Measurements from ENCODE around the gene NIP7. TPM values are rescaled to one million over a fixed set of nuclear protein-coding genes. Genes with fewer than 3 reads are reported as not detected.
"Not testable (repeated sequence)": the region's sequence is repeated elsewhere in the genome, so short reads cannot be mapped to it uniquely, and the experiment has no call there.

The NIP7 gene
- total RNA-seq = 10 to 100 TPM in 2 of 4 donors, 1 to 10 TPM in 2; 1.8 to 17.3 (median 8.9) TPM

DNA sequence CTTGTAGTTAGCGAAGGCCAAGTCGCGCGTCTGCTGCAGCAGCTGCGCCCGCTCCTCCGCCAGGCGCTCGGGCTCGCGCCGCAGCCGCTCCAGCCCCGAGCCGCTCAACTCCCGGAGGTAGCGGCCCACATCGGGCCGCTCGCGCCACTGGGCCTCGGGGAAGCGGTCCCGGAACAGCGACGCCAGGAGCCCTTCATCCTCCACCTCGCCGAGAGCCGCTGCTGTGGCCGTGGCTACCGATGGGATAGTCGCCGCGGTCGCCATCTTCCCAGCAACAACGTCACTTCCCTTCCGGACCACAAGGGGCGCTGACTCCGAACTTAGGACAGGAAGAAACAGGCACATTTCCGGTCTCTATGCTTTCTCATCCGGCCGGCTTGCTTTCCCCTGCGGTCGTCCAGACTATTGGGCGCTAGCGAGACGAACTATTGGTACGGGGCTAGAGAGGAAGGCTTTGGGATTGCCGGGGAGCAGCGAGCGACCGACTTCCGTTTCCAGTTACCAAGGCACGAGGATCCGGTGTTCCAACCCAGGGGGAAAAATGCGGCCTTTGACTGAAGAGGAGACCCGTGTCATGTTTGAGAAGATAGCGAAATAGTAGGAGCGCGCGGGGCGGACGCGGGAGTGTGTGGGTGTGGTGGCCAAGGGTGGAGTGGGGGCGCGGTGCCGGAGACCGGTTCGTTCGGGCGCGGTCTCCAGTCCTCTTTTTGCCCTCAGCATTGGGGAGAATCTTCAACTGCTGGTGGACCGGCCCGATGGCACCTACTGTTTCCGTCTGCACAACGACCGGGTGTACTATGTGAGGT lies at the start of gene NIP7, which contains the start of gene COG8:
Gene NIP7 (plus strand): TSS at position 484 of the 806 bp plus-strand sequence. CDS start 58 bp downstream, at position 542.
Gene COG8 (minus strand): TSS at position 276 of the 806 bp plus-strand sequence. CDS start 12 bp downstream, at position 264.
- no peaks in the 10 kb centered on the region for H3K9me3 ChIP-seq
- TF ChIP-seq EP300 (IDR thresholded peaks at IDR 0.05; ENCODE audit: low read depth) (no peak), POLR2A (IDR thresholded peaks at IDR 0.05) (peak; percentile 69), POLR2AphosphoS5 (IDR thresholded peaks at IDR 0.05) (peak; percentile 72 to 86 (median 80))
- TF ChIP-seq, protein P1, sequence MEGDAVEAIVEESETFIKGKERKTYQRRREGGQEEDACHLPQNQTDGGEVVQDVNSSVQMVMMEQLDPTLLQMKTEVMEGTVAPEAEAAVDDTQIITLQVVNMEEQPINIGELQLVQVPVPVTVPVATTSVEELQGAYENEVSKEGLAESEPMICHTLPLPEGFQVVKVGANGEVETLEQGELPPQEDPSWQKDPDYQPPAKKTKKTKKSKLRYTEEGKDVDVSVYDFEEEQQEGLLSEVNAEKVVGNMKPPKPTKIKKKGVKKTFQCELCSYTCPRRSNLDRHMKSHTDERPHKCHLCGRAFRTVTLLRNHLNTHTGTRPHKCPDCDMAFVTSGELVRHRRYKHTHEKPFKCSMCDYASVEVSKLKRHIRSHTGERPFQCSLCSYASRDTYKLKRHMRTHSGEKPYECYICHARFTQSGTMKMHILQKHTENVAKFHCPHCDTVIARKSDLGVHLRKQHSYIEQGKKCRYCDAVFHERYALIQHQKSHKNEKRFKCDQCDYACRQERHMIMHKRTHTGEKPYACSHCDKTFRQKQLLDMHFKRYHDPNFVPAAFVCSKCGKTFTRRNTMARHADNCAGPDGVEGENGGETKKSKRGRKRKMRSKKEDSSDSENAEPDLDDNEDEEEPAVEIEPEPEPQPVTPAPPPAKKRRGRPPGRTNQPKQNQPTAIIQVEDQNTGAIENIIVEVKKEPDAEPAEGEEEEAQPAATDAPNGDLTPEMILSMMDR (IDR thresholded peaks at IDR 0.05) = peak; percentile 78 to 98 (median 92)
- in situ Hi-C loops (cut with MboI; ENCODE audit: low pct_ligation_motif_present in 1 of 4, low pct_unique_long_range_greater_than_20kb in 1 of 4, low sequenced_read_pairs in 3 of 4) (no loop called here), intact Hi-C loops (cut with DNase I; ENCODE audit: low total_unique reads) (no loop called here)
- DNase-seq = peak; percentile 96
- peaks cover 0 to 20% (median 9%) of the 10 kb centered on the region in 4 donors for H3K36me3 ChIP-seq
- no peaks in the 10 kb centered on the region for H3K27me3 ChIP-seq
- 0% methylated on average over 21 to 73 of the region's 77 CpGs for WGBS, 2 donors (ENCODE audit: low coverage in 1 of 2)
- peak within 1 kb of the TSS; percentile 89 to 95 (median 92) for H3K27ac ChIP-seq
- H3K4me3 ChIP-seq = peak within 1 kb of the TSS; percentile 67 to 91 (median 86)
- H3K4me1 ChIP-seq = peaks cover 17 to 28% (median 21%) of the 10 kb centered on the region in 4 donors

- H3K36me3 ChIP-seq; intact Hi-C loops (cut with DNase I; ENCODE audit: low total_unique reads); H3K9me3 ChIP-seq; H3K4me3 ChIP-seq; DNase-seq; H3K27ac ChIP-seq; H3K4me1 ChIP-seq; H3K27me3 ChIP-seq: not testable (repeated sequence)
- in situ Hi-C loops (cut with MboI; ENCODE audit: low pct_ligation_motif_present in 1 of 4, low pct_unique_long_range_greater_than_20kb in 1 of 4, low sequenced_read_pairs in 3 of 4) = loop anchor here in 1 of 4 donors (25.0 kb wide), 1 partner anchor 404 kb away; no protein-coding TSS in a partner anchor
- 93 to 100% methylated on average over 3 to 9 of the region's 9 CpGs for WGBS, 2 donors (ENCODE audit: low coverage in 1 of 2)
Observed at GRCh38 chr16:69291657-69292056, 47.9 kb upstream of the NIP7 start.

- DNase-seq = no peak
- Histone ChIP-seq H3K4me3 (no peak overlapping the region), H3K9me3 (no peaks in the 10 kb centered on the region), H3K27me3 (no peaks in the 10 kb centered on the region), H3K36me3 (peaks cover 0 to 5% (median 0%) of the 10 kb centered on the region in 4 donors), H3K27ac (no peak overlapping the region), H3K4me1 (no peaks in the 10 kb centered on the region)
- 75 to 81% methylated on average over 3 of the region's 3 CpGs for WGBS, 2 donors (ENCODE audit: low coverage in 1 of 2)
- in situ Hi-C loops (cut with MboI; ENCODE audit: low pct_ligation_motif_present in 1 of 4, low pct_unique_long_range_greater_than_20kb in 1 of 4, low sequenced_read_pairs in 3 of 4) = loop anchor here in 1 of 4 donors (25.0 kb wide), 1 partner anchor 406 kb away; no protein-coding TSS in a partner anchor
- intact Hi-C loops (cut with DNase I; ENCODE audit: low total_unique reads) = no loop called here
- TF ChIP-seq POLR2A (IDR thresholded peaks at IDR 0.05) (no peak), POLR2AphosphoS5 (IDR thresholded peaks at IDR 0.05) (no peak), EP300 (IDR thresholded peaks at IDR 0.05; ENCODE audit: low read depth) (no peak)
- TF ChIP-seq, protein P1 (IDR thresholded peaks at IDR 0.05) = no peak
Observed at GRCh38 chr16:69293401-69293800, 46.2 kb upstream of the NIP7 start.

DNA sequence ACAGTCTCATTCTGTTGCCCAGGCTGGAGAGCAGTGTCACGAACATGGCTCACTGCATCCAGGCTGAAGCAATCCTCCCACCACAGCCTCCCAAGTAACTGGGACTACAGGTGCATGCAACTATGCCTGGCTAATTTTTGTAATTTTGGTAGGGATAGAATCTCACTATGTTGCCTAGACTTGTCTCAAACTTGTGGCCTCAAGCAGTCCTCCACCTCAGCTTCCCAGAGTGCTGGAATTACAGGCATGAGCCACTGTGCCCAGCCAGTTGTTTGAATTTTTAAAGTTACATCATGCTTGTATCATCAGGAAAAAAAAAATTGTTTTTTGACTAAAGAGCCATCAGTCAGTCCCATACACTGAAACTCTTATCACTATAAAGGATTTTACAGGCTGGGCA lies 45.5 kb upstream of the NIP7 start:
- in situ Hi-C loops (cut with MboI; ENCODE audit: low pct_ligation_motif_present in 1 of 4, low pct_unique_long_range_greater_than_20kb in 1 of 4, low sequenced_read_pairs in 3 of 4) (loop anchor here in 1 of 4 donors (25.0 kb wide), 1 partner anchor 407 kb away; no protein-coding TSS in a partner anchor), intact Hi-C loops (cut with DNase I; ENCODE audit: low total_unique reads) (no loop called here)
- Histone ChIP-seq H3K9me3 (no peaks in the 10 kb centered on the region), H3K4me3 (no peak overlapping the region), H3K27ac (no peak overlapping the region), H3K36me3 (peaks cover 0 to 5% (median 0%) of the 10 kb centered on the region in 4 donors), H3K4me1 (no peaks in the 10 kb centered on the region), H3K27me3 (no peaks in the 10 kb centered on the region)
- DNase-seq = no peak
- no peak for TF ChIP-seq POLR2A (IDR thresholded peaks at IDR 0.05)
- WGBS, 2 donors (ENCODE audit: low coverage in 1 of 2) = 75 to 89% methylated on average over 1 of the region's 1 CpG

GRCh38 chr16:69296771-69297170 lies 42.8 kb upstream of the NIP7 start:
- WGBS, 2 donors (ENCODE audit: low coverage in 1 of 2) = 96% methylated on average over 7 of the region's 7 CpGs; no CpG with 5 or more reads in 1 of the 2 donors
- H3K27me3 ChIP-seq; H3K4me3 ChIP-seq; H3K27ac ChIP-seq; H3K9me3 ChIP-seq; intact Hi-C loops (cut with DNase I; ENCODE audit: low total_unique reads); DNase-seq; H3K4me1 ChIP-seq: not testable (repeated sequence)
- H3K36me3 ChIP-seq = peaks cover 0 to 20% (median 9%) of the 10 kb centered on the region in 4 donors
- in situ Hi-C loops (cut with MboI; ENCODE audit: low pct_ligation_motif_present in 1 of 4, low pct_unique_long_range_greater_than_20kb in 1 of 4, low sequenced_read_pairs in 3 of 4) = loop anchor here in 1 of 4 donors (25.0 kb wide), 1 partner anchor 409 kb away; no protein-coding TSS in a partner anchor
